A673 (cell line): ENCODE measurements around the gene CCDC141. TPM values are rescaled to one million over a fixed set of nuclear protein-coding genes. Genes with fewer than 3 reads are reported as not detected.

Experiments
- BruUV-seq: library from RNA; stranded (reverse); fragments of 400-500 nt; replicated peaks from 2 replicates; lab custom pipeline; 2021; lab: Mats Ljungman, UMichigan
- CTCF ChIA-PET: fragments of 300-600 bp; sonication (Branson Sonifier 250); formaldehyde crosslinking; loops from one replicate; lab custom pipeline; 2022; ENCODE audit warnings: antibody characterized with exemption; lab: Charles Lee
- POLR2A ChIA-PET: fragments of 300-600 bp; sonication (Branson Sonifier 250); formaldehyde crosslinking; loops from one replicate; lab custom pipeline; 2022; ENCODE audit warnings: antibody characterized with exemption; ENCODE audit not compliant: low non-redundant PET; lab: Charles Lee
- DNase-seq: peaks from one replicate; pipeline ENCODE4 v3.0.0-alpha.2; 2015; ENCODE audit warnings: low spot score
- H3K27ac ChIP-seq: fragments of 200-600 bp; sonication (generic); 2 replicates; pipeline ENCODE4 v1.5.1; 2016; ENCODE audit warnings: mixed run types, low read depth, mild to moderate bottlenecking, mixed read lengths, antibody characterized with exemption, low read length; ENCODE audit not compliant: poor library complexity, severe bottlenecking
- H3K27me3 ChIP-seq: fragments of 200-600 bp; sonication (generic); replicated peaks from 2 replicates; pipeline ENCODE4 v1.6.1; 2017; ENCODE audit warnings: mixed run types, low read depth, mild to moderate bottlenecking, mixed read lengths, antibody characterized with exemption, low read length; ENCODE audit not compliant: insufficient read depth, poor library complexity
- H3K36me3 ChIP-seq: fragments of 200-600 bp; sonication (generic); 2 replicates; pipeline ENCODE4 v1.6.1; 2016; ENCODE audit warnings: mixed run types, mild to moderate bottlenecking, mixed read lengths, antibody characterized with exemption, low read length; ENCODE audit not compliant: insufficient read depth, poor library complexity, severe bottlenecking
- H3K4me1 ChIP-seq: fragments of 200-600 bp; sonication (generic); 2 replicates; pipeline ENCODE4 v1.6.1; 2017; ENCODE audit warnings: mixed run types, mild to moderate bottlenecking, mixed read lengths, antibody characterized with exemption, low read length; ENCODE audit not compliant: insufficient read depth, poor library complexity, severe bottlenecking
- H3K4me3 ChIP-seq: fragments of 200-600 bp; sonication (generic); 2 replicates; pipeline ENCODE4 v1.5.1; 2016; ENCODE audit warnings: low read depth, mixed run types, mild to moderate bottlenecking, mixed read lengths, low read length; ENCODE audit not compliant: poor library complexity, severe bottlenecking
- H3K9me3 ChIP-seq: fragments of 200-600 bp; sonication (generic); 2 replicates; pipeline ENCODE4 v1.6.1; 2016; ENCODE audit warnings: mixed run types, low read depth, mild to moderate bottlenecking, mixed read lengths, antibody characterized with exemption, low read length; ENCODE audit not compliant: poor library complexity, severe bottlenecking
- CTCF ChIP-seq: fragments of 300-800, 200-600 bp; sonication (generic); conservative IDR thresholded peaks from 2 replicates; pipeline ENCODE4 v1.5.1; 2017; ENCODE audit warnings: low read depth, mild to moderate bottlenecking, antibody characterized with exemption, low read length, moderate library complexity, mixed read lengths
- EZH2 ChIP-seq: fragments of 200-600 bp; sonication (generic); IDR thresholded peaks from 2 replicates; pipeline ENCODE4 v1.6.1; 2017; ENCODE audit warnings: borderline replicate concordance, low read depth, mild to moderate bottlenecking, mixed read lengths, antibody characterized with exemption, low read length; ENCODE audit not compliant: poor library complexity, severe bottlenecking
- intact Hi-C: fragments of 100-400 bp; cut with micrococcal nuclease; formaldehyde crosslinking; loops from one replicate; pipeline ENCODE4 v1.10.0; 2022; ENCODE audit not compliant: unreplicated experiment
- total RNA-seq: library from RNA; stranded (reverse); gene quantifications from 2 replicates; pipeline ENCODE4 v1.2.3, GENCODE V29; 2021

CCDC141 gene
- total RNA-seq, 1 experiment from 2014 or later = not detected

GRCh38 chr2:178845566-178846457 is 204.1 kb downstream of the CCDC141 start:
- H3K36me3 ChIP-seq = no peaks in the 10 kb centered on the region
- no peaks in the 10 kb centered on the region for H3K4me1 ChIP-seq
- ChIA-PET POLR2A (no interaction called here), CTCF (no interaction called here)
- no peaks in the 10 kb centered on the region for H3K9me3 ChIP-seq
- TF ChIP-seq EZH2 (no peak), CTCF (no peak)
- intact Hi-C loops = no loop called here
- no peak overlapping the region for H3K27ac ChIP-seq
- BruUV-seq = no TSS peak
- no peak overlapping the region for H3K4me3 ChIP-seq
- H3K27me3 ChIP-seq = no peaks in the 10 kb centered on the region
- no peak for DNase-seq

GRCh38 chr2:178844701-178845100 is 205.2 kb downstream of the CCDC141 start:
- TF ChIP-seq CTCF (no peak), EZH2 (no peak)
- no peaks in the 10 kb centered on the region for H3K9me3 ChIP-seq
- BruUV-seq = no TSS peak
- no peaks in the 10 kb centered on the region for H3K36me3 ChIP-seq
- no peaks in the 10 kb centered on the region for H3K4me1 ChIP-seq
- DNase-seq = no peak
- ChIA-PET CTCF (no interaction called here), POLR2A (no interaction called here)
- H3K27me3 ChIP-seq = no peaks in the 10 kb centered on the region
- no peak overlapping the region for H3K27ac ChIP-seq
- intact Hi-C loops = no loop called here
- no peak overlapping the region for H3K4me3 ChIP-seq

- Histone ChIP-seq H3K36me3 (no peaks in the 10 kb centered on the region), H3K27ac (no peak overlapping the region), H3K27me3 (no peaks in the 10 kb centered on the region), H3K9me3 (no peaks in the 10 kb centered on the region), H3K4me3 (no peak overlapping the region), H3K4me1 (no peaks in the 10 kb centered on the region)
- ChIA-PET POLR2A (no interaction called here), CTCF (no interaction called here)
- no TSS peak for BruUV-seq
- intact Hi-C loops = no loop called here
- no peak for DNase-seq
- TF ChIP-seq EZH2 = no peak
- no peak for TF ChIP-seq CTCF
These were observed 205.7 kb downstream of the CCDC141 start for GRCh38 chr2:178844269-178844668.
